Osteocyte (in vitro differentiated cells): Measurements from ENCODE around the gene MTHFD1L. TPM values are rescaled to one million over a fixed set of nuclear protein-coding genes. Genes with fewer than 3 reads are reported as not detected.

Source experiments
- DNase-seq: peaks from one replicate; pipeline ENCODE4 v3.0.0; 2021; ENCODE audit warnings: mixed read lengths; ENCODE audit not compliant: unreplicated experiment; ENCODE audit errors: extremely low spot score
- H3K27ac Mint-ChIP-seq: one replicate; pipeline ENCODE4 v1.8.0; 2021; ENCODE audit warnings: mild to moderate bottlenecking, mixed read lengths; ENCODE audit not compliant: unreplicated experiment
- H3K27me3 Mint-ChIP-seq: one replicate; pipeline ENCODE4 v1.8.0; 2021; ENCODE audit warnings: mixed read lengths; ENCODE audit not compliant: unreplicated experiment
- H3K36me3 Mint-ChIP-seq: one replicate; pipeline ENCODE4 v1.8.0; 2021; ENCODE audit warnings: mixed read lengths; ENCODE audit not compliant: unreplicated experiment
- H3K4me1 Mint-ChIP-seq: one replicate; pipeline ENCODE4 v1.8.0; 2021; ENCODE audit warnings: mixed read lengths; ENCODE audit not compliant: unreplicated experiment
- H3K4me3 Mint-ChIP-seq: one replicate; pipeline ENCODE4 v1.8.0; 2021; ENCODE audit warnings: mild to moderate bottlenecking, moderate library complexity, mixed read lengths; ENCODE audit not compliant: unreplicated experiment
- H3K9me3 Mint-ChIP-seq: one replicate; pipeline ENCODE4 v1.8.0; 2021; ENCODE audit warnings: mixed read lengths; ENCODE audit not compliant: unreplicated experiment
- CTCF ChIP-seq: fragments of 200-600 bp; sonication (generic); IDR thresholded peaks from 2 replicates; pipeline ENCODE4 v1.5.0; 2021; ENCODE audit warnings: antibody characterized with exemption, mild to moderate bottlenecking, moderate library complexity
- total RNA-seq: library from RNA; stranded (reverse); gene quantifications from 2 replicates; pipeline ENCODE4 v1.2.1, GENCODE V29; 2021

Gene MTHFD1L
- total RNA-seq, 1 donor from 2014 or later, result 63.2 TPM

- no peak for TF ChIP-seq CTCF
- no peaks in the 10 kb centered on the region for H3K27me3 Mint-ChIP-seq
- H3K4me3 Mint-ChIP-seq, result peak overlapping the region; percentile 36
- H3K4me1 Mint-ChIP-seq, result peaks cover 22% of the 10 kb centered on the region
- peak overlapping the region; percentile 96 for H3K27ac Mint-ChIP-seq
- H3K36me3 Mint-ChIP-seq, result peaks cover 52% of the 10 kb centered on the region
- peaks cover 4% of the 10 kb centered on the region for H3K9me3 Mint-ChIP-seq
- no peak for DNase-seq
Measured at GRCh38 chr6:150940941-150941340, 75.4 kb downstream of the MTHFD1L start.

- no peak overlapping the region for H3K27ac Mint-ChIP-seq
- H3K9me3 Mint-ChIP-seq, result no peaks in the 10 kb centered on the region
- H3K4me1 Mint-ChIP-seq, result peaks cover 7% of the 10 kb centered on the region
- H3K27me3 Mint-ChIP-seq, result no peaks in the 10 kb centered on the region
- peaks cover 47% of the 10 kb centered on the region for H3K36me3 Mint-ChIP-seq
- DNase-seq, result no peak
- H3K4me3 Mint-ChIP-seq, result no peak overlapping the region
- no peak for TF ChIP-seq CTCF
Measured at GRCh38 chr6:150949526-150949925, 84.0 kb downstream of the MTHFD1L start.

DNA sequence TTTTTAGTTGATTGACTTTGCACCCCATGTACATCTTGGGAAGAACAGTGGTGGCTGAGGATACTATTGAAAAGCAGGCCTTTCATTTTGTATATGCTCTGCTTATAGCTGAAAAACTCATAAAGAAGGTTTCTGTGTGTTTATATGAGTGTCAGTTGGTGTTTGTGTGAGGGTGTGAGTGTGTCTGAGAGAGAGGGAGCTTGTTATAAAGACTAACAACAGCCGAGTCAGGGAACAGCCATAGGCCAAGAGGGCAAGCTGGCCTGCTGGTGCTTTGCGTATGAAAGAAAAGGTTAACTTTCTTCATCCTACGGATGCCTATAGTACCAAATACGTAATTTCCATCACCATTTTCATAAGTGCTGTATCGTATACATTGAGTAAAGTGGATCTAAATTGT is 88.3 kb downstream of the MTHFD1L start:
- Mint-ChIP-seq H3K4me1 (no peaks in the 10 kb centered on the region), H3K9me3 (no peaks in the 10 kb centered on the region), H3K4me3 (no peak overlapping the region), H3K36me3 (peaks cover 56% of the 10 kb centered on the region), H3K27ac (no peak overlapping the region), H3K27me3 (no peaks in the 10 kb centered on the region)
- TF ChIP-seq CTCF, result no peak
- DNase-seq, result no peak

DNA sequence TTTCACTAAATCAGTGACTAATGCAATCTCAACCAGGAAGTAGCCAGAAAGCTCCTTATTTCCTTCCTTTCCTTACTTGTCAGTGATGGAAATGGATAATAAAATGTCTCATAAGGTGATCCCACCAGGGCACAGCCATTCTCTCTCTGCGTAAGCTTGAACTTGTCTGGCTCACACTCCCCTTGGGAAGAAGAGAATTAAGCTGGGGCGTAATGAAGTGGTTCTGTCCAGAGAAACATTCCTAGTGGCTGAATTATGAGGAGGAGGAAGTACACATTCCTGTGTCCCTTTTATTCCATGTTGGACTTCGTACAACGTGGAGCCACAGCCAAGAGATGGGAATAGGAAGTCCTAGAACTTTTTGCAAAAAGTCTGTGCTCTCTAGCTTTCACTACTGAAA is 93.7 kb downstream of the MTHFD1L start:
- Mint-ChIP-seq H3K4me3 (no peak overlapping the region), H3K27me3 (no peaks in the 10 kb centered on the region)

DNA sequence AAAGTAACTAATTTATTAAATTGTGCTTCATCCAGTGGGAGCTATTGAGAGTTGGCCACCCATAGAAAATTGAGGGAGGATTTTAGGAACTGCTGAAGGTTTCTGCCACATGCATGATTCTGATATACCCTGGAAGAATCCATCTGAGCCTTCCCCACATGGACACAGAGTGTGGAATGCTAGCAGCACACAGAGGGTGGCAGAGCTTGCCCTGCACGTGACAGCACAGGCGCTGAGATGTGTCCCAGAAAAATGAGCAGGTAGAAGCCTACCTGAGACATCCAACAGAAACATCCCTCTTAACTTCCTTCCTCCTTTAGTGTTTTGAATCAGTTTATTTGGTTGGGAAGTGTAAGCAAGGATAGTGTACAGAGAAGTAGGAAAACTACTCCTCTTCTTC is 96.9 kb downstream of the MTHFD1L start:
- Mint-ChIP-seq H3K4me3 (no peak overlapping the region), H3K9me3 (no peaks in the 10 kb centered on the region), H3K27me3 (no peaks in the 10 kb centered on the region), H3K27ac (no peak overlapping the region), H3K4me1 (no peaks in the 10 kb centered on the region), H3K36me3 (peaks cover 32% of the 10 kb centered on the region)
- TF ChIP-seq CTCF, result no peak
- no peak for DNase-seq

More for the DNA sequence above, 93.7 kb downstream of the MTHFD1L start:
- no peak for DNase-seq
- TF ChIP-seq CTCF, result no peak
- Mint-ChIP-seq H3K36me3 (peaks cover 37% of the 10 kb centered on the region), H3K27ac (no peak overlapping the region), H3K9me3 (no peaks in the 10 kb centered on the region), H3K4me1 (no peaks in the 10 kb centered on the region)
